ENCODE data around the gene HLA-DRB1. TPM values are rescaled to one million over a fixed set of nuclear protein-coding genes. Genes with fewer than 3 reads are reported as not detected.
A peak's percentile ranks its signal among the peaks of the same experiment; 100 is the strongest.
"Not testable (repeated sequence)": the region's sequence is repeated elsewhere in the genome, so short reads cannot be mapped to it uniquely, and the experiment has no call there.

HLA-DRB1 gene
- polyA plus RNA-seq (ENCODE audit: insufficient read length in 12 of 12) = 10 to 100 TPM in 5 of 12 donors, 1 to 10 TPM in 6, not detected in 1; 6.5 to 42.0 (median 9.9) TPM
- long read RNA-seq, donor 1, transcript HLA-DRB1-201 (6 exons, 1,229 nt) = major isoform, 46 of 159 reads
- long read RNA-seq, donor 1, partial matches to known transcripts = 108 of 159 reads
- long read RNA-seq, donor 1, other reads (novel, unspliced or antisense) = 5 of 159 reads
- long read RNA-seq, donor 2, partial matches to known transcripts = 0 of 2 reads
- long read RNA-seq, donor 2, other reads (novel, unspliced or antisense) = 0 of 2 reads
- long read RNA-seq, donor 3, partial matches to known transcripts = 0 of 2 reads
- long read RNA-seq, donor 3, other reads (novel, unspliced or antisense) = 0 of 2 reads
- long read RNA-seq, donor 4, partial matches to known transcripts = 0 of 1 reads
- long read RNA-seq, donor 4, other reads (novel, unspliced or antisense) = 0 of 1 reads
- long read RNA-seq, donor 5, transcript HLA-DRB1-201 (6 exons, 1,229 nt) = major isoform, 10 of 10 reads
- long read RNA-seq, donor 5, partial matches to known transcripts = 0 of 10 reads
- long read RNA-seq, donor 5, other reads (novel, unspliced or antisense) = 0 of 10 reads
- long read RNA-seq, donor 6, partial matches to known transcripts = 0 of 3 reads
- long read RNA-seq, donor 6, other reads (novel, unspliced or antisense) = 0 of 3 reads
- long read RNA-seq, donor 7, partial matches to known transcripts = 0 of 2 reads
- long read RNA-seq, donor 7, other reads (novel, unspliced or antisense) = 0 of 2 reads
- long read RNA-seq, donor 8, partial matches to known transcripts = 18 of 22 reads
- long read RNA-seq, donor 8, other reads (novel, unspliced or antisense) = 0 of 22 reads
- long read RNA-seq, donor 9, partial matches to known transcripts = 0 of 4 reads
- long read RNA-seq, donor 9, other reads (novel, unspliced or antisense) = 0 of 4 reads
- long read RNA-seq, donor 10, transcript HLA-DRB1-201 (6 exons, 1,229 nt) = major isoform, 11 of 34 reads
- long read RNA-seq, donor 10, partial matches to known transcripts = 23 of 34 reads
- long read RNA-seq, donor 10, other reads (novel, unspliced or antisense) = 0 of 34 reads
- long read RNA-seq, donor 11, partial matches to known transcripts = 0 of 2 reads
- long read RNA-seq, donor 11, other reads (novel, unspliced or antisense) = 0 of 2 reads

DNA sequence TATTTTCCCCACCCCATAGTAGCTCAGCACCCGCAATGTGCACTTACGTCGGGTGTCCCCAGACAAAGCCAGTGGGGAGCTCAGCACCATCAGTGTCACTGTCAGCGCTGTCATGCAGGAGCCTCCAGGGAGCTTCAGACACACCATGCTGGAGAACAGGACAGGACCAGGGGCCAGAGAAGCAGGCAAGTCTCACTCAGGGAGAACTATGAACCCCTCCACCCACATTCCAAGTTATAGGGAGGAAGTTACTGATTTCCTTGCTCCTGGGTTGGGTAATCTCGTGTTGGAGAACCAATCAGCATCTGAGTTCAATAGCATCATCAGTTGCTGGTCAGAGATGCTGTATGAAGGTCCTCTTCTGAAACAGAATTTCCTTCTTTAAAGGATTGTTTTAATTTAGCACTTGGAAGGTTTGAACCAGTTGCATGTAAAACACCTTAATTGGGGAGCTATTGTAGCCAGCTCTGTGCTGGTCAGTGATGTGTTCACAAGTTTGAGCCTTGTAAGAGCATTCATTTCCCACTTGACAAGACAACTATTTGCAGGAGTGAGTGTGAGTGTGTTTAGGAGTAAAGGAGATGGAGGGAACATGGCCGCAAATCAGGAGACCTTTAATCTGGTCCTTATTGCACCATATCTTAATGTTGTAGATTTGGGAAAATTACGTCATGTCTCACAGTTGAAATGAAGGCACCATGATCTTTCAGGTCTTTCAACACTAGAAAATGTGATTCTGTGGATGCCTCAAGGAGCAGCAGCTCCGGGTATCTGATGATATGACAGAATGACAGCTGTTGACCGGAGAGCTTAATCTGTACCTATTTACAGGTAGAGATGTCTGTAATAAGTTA, at the start of gene HLA-DRB1:
Gene HLA-DRB1 (minus strand): TSS at position 253 of the 854 bp plus-strand sequence. CDS start 106 bp downstream, at position 147.
- DNase-seq = no peak

DNA sequence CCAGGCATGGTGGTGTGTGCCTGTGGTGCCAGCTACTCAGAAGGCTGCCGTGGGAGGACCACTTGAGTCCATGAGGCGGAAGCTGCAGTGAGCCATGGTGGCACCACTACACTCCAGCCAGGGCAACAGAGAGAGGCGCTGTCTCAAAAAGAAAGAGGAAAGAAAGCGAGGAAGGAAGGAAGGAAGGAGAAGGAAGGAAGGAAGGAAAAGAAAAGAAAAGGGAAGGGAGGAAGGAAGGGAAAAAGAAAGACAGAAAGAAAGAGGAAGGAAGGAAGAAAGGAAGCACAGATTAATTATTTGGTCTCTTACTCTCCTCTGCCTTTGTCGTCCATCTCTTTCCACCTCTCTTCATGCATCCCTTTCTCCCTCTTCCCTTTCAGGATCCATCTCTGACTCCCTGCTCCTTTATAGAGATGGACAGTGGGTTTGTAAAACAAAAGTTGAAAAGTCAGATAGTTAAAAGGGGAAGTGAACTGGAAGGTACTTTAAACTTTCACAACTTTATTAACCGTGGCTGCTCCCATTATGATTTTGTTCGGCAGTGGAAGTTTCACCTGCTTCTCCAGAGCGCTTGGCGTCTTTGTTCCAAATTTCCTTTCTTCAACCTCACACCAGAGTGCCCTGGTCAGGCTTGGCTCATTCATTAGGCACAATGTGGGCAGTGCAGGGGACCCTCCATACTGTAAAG, 49.0 kb upstream of the HLA-DRB1 start:
- no peak for DNase-seq

DNA sequence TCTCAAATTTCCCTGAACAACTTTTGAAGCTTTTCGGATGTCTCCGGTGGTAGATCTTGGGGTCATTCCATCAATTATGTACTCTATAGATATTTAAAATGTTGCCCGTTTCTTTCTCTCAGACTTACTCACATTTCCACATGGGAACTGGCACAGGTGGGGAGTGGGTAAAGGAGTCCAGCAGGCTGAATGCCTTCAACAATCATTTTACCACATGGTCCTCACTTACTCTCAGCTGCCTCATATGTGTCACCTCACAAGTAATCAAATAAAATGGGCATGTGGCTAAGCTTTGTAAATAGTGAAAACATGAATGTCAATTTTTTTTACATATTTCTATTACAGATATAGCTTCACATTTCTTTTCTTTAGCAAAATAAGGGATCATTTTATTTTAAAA, 48.2 kb upstream of the HLA-DRB1 start:
- no peak for DNase-seq

DNA sequence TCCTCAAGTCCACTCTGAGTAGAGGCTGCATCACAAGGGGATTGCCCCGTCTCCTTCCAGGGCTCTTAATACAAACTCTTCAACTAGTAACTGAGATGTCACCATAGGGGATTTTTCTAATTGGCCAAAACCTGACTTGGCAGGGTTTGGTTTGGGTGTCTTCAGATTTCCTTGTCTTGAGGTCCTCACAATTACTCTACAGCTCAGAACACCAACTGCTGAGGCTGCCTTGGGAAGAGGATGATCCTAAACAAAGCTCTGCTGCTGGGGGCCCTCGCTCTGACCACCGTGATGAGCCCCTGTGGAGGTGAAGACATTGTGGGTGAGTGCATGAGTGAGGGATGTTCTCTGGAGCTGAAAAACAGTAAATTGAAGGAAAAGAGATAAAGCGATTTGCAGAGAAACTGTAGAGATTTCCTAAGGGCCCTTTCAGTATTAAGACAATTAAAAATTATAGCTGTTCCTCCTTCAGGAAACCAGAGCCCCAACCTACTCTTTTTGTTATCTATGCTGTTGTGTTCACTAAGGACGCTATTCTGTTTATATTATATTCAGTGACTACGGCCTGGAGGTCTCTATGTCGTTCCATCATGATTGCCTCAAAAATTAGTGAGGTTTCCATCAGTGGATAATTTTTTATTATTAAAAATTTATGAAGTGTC, 47.7 kb upstream of the HLA-DRB1 start, which contains the start of gene HLA-DQA1:
Gene HLA-DQA1 (plus strand): TSS at position 188 of the 662 bp plus-strand sequence. CDS start 53 bp downstream, at position 241.
- peak; percentile 2 for DNase-seq

DNA sequence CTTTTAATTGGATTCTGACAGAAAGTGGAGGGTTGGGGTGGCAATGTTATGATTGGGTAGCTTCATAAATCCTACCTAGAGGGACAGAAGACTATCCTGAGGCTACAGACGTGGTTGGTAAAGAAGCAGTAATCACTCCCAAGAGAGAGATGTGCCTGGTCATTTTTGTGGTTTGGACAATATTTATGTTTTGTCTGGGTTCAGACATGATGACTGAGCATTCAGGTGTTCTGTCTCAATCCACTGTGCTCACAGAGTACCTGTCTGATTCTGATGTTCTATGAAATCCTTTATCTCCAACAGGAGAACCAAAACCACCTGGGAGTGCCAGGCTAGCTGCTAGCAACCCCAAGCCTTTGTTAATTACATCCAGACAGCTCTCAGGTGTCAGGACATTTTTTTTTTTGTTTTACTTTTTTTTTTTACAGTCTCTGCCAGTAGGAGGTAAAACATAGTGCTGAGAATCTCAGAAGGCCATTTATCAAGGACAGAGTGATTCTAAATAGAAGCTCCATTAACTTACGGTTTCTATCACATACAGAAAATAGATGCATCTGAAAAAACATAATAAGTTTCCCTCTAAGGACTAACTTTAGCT, 46.0 kb upstream of the HLA-DRB1 start:
- DNase-seq = no peak

DNA sequence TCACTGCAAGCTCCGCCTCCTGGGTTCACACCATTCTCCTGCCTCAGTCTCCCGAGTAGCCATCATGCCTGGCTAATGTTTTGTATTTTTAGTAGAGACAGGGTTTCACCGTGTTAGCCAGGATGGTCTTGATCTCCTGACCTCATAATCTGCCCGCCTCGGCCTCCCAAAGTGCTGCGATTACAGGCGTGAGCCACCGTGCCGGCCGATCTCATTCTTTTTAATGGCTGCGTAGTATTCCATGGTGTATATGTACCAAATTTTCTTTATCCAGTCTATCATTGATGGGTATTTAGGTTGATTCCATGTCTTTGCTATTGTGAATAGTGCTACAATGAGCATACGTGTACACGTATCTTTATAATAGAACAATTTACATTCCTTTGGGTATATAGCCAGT, 40.1 kb upstream of the HLA-DRB1 start:
- DNase-seq = not testable (repeated sequence)

DNA sequence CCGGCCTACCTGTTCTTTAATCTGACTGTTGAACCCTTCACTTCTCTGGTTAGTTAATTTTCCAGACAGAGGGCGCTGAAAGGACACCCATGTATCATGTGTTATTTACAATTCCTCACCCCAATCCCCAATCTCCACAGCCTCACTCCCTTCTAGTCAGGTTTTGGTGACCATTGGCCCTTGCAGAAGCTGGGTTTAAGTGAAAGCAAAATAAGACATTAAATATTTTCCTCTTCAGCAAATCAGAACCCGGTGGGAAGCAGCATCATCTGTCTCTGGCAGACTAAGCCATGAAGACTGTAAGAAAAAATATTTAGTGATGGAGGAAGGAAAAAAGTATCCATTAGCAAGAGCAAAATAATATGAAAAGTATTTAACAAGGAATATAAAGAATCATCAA, 38.2 kb upstream of the HLA-DRB1 start:
- DNase-seq = no peak

DNA sequence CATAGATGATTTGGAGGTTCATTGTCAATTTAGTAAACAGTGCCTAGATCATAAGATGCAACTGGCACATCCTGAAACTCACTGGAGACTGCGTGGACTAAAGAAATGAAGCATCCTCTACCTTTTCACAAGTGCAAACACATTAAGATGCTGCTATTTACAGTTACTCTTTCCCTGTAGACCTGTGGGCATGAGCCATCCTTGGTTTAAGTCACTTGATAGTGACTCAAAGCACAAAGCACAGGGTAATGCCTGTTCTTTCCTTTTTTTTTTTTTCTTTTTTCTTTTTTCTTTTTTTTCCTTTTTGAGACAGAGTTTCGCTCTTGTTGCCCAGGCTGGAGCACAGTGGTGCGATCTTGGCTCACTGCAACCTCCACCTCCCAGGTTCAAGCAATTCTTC, 37.6 kb upstream of the HLA-DRB1 start:
- no peak for DNase-seq

DNA sequence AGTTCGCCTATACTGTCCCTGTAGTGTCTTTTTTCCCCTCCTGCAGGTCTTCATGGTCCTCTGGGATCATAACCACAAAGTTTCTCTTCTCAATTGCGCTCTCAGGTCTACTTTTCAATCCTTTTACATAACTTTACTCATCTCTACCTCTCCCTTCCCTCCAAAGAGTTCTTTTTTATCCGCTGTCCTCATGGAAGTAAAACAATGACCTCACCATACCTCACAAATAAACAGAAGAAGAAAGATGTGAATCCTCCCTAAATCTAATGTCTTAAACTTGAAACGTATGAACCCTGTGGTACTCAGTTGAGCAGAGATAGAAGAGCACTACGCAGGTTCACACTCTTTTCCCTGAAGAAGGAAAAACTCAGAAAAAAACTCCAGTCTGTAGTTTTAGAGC, 35.5 kb upstream of the HLA-DRB1 start:
- DNase-seq = no peak

DNA sequence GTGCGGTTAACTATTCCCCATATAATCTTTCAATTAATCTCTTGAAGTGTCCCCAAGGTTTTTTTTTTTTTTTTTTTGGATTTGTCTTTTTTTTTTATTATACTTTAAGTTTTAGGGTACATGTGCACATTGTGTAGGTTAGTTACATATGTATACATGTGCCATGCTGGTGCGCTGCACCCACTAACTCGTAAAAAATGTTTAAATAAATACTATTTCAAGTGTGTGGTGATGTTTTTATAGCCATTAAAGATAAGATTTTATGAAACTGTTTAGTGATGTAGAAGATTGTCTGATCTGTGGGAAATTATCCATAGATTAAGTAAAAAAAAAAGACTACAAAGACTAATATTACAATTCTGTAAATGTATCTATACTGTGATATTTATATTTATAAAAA, 34.9 kb upstream of the HLA-DRB1 start:
- no peak for DNase-seq

DNA sequence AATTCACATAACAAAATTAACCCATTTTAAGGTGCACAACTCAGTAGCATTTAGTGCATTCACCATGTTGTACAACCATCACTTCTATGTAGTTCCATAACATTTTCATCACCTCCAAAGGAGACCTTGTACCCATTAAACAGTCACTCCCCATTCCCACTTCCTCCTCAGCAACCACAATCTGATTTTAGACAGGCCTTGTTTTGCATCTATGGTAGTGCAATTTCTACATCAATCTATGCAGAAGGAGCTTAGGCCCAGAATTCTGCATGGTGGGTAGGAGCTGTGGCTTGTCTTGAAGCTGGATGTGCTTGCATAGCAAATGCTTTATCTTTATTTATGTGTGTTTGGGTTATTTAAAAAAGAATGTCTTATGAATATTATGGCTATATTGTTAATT, 34.0 kb upstream of the HLA-DRB1 start:
- DNase-seq = no peak

DNA sequence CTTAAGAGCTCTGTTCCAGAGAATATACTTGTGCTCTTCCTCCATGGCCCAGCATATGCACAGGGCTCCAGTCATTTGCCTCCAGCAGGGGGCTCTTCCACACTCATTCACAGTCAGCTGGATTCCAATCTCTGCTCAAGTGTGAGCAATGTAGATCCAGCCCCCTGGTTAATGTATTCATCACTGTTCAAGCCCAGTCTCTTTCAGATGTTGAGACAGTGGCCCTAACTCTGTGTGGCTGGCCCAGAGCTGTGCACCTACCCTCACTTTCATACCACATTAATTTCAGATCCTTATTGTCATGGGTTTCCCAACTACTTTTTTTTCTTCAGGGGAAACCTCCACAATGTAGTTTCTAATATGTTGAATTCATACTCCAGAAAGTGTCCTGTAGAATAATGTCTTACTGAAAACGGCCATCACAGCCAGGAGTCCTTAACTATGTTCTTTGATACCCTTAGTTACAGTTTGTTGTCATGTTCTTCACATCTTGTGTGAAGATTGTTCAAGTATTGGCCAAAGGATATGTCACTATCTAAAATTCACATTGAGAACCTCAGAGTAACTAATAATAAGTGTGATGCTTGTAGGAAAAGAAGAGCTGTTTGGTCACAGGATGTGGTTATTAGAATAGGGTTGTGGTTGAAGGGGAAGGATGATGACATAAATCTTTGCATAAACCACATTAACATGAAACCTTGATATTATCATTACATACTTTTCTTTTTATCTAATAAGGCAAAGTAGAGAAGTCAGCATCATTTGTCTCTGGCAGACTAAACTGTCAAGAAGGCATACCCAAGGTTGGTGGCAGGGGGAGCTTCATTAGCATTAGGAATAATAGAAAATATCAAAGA, 33.1 kb upstream of the HLA-DRB1 start:
- no peak for DNase-seq

DNA sequence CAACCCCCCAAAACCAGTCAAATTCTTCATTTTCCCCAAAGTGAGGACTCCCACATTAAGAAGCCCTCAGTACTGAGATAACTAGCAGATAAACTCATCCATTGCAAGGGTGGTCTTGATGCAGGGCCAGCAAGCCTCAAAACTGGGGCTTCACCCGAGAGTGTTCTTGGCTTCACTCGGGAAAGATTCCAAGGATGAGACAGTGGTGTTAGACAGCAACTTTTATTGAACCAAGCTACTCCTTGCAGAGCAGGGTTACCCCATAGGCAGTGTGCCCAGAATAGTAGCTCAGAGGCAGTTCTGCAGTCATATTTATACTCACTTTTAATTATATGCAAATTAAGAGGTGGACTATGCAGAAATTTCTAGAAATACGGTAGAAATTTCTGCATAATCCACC, 31.7 kb upstream of the HLA-DRB1 start:
- no peak for DNase-seq

DNA sequence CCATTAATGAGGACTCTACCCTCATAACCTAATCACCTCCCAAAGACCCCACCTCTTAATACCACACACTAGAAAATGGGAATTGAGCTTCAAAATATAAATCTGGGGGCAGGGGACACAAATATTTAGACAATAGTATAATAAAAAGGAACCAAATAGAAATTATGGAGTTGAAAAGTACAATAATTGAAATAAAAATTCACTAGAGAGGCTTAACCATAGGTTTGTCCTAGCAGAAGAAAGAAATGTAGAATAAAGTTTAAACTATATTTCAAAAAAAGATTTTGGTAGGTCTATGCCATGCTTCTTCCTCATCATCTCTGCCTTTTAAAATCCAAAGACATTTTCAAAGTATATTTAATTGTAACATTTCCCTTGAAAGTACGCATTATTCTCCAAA, 28.1 kb upstream of the HLA-DRB1 start:
- no peak for DNase-seq

DNA sequence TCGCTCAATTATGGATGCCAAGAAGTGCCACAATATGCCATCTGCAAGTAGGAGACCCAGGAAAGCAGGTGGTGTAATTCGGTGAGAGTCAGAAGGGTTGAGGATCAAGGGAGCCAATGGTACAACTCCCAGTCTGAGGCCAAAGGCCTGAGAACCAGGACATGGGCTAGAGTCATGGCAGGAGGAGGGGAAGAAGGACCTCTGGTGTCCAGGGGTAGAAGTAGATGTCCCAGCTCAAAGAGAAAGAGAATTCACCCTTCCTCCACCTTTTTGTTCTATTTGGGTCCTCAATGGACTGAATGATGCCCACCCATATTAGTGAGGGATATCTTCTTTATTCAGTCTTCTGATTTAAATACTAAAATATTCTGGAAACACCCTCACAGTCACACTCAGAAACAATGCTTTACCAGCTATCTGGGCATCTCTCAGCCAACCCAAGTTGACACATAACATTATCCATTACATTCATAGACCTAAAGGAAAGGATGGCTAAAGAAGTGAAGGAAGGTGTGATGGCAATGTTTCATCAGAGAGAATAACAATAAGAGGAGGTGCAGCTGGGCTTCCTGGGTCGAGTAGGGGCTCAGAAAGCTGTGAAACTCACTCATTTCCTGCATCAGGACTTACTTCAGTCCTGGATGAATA, 26.4 kb upstream of the HLA-DRB1 start:
- DNase-seq = no peak

DNA sequence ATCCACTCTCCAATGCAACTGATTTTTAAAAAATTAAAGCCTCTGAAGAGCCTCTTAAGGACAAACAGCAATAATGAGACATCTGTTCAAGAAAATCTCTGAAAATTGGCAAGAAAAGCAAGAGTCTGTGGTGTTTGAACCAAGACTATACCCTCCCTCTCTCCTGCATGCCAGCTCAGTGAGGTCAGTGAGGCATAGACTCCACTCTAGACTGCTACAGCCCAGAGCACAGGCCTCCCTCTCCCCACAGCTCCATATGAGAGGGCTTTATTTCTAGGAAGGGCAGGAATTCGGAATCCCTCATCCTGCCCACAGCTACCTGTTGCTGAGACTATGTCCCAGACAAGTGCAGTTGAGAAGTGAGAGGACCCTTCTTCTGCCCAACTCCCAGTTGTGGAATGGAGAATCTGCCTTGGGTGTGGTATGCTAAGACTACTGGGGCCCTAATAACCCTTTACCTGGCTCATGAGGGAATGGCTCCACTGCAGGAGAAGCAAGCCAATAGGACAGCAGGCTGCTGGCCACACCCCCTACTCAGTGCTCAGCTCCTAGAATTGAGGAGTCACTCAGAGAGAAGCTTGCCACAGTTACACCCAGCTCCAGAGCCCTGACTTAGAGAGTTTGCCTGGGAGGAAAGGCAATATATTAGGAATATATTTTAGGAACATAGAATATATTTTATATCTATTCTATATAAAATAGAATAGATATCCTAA, 24.9 kb upstream of the HLA-DRB1 start:
- no peak for DNase-seq

DNA sequence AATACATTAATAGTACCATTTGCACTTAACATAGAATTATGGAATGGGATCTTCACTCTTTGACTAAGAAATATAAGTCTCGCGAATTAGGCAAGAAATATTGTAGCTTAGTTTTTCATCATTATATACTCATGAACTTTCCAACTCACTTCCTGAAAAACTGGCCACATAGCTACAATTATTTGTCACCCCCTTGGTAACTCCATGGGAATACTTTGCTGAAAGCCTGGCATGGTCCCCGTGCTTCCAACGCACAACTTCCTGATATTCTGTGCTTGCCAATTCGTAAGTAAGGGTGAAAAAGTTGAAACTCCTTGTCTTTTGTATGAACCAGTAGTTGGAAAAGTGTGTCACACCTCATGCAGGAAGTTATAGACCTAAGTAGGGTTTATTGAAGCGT, 23.8 kb upstream of the HLA-DRB1 start:
- DNase-seq = no peak

Measured in muscle of arm (tissue), 14 donors.